Measurements from ENCODE around the gene ANXA4. TPM values are rescaled to one million over a fixed set of nuclear protein-coding genes. Genes with fewer than 3 reads are reported as not detected.

Gene ANXA4
- total and polyA plus RNA-seq, 2 of the 13 experiments (the other 11 are each of a cell fraction or from before 2014, with no cell fraction given) = 155 to 168 TPM

DNA sequence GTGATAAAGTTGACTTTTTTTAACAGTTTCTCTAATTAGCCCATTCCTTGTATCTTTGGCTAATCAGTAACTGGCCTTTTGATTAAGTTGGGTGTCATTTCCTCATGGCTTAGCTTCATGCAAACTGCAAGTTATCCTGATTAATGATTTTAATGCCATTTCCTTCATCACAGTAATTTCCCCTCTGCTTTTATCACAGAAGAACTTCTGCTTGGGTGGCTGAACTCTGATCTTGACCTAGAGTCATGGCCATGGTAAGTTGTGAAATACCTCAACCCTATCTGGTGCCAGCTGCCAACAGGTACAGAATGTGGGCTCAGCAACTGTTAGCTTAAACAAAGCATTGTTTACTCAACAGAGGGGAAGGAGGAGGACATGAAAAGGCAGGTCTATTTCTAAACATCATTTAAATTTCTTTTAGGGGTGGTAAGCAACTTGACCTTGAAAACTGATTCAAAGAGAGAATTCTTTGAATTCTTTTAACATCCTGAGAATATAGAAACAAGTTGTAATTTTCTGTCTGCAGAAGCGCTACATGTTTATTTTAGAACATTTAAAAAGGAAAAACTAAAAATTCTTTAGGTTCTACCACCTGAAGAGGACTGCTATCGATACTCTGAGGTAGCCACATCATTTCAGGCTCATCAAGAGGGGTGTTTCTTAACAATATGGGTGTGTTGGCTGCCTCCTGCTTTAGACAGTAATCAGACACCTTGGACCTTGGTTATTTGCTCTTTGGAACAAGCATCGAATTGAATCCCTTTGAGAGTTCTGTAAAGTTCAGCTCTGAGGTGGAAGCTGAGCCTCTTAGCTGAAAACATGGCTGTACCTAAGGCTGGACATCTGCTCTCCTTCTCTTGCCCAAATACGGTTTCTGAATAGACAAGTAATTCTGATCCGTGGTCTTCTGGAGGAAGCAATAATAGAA is 39.7 kb downstream of the ANXA4 start (continued):
- TF ChIP-seq, protein P1, sequence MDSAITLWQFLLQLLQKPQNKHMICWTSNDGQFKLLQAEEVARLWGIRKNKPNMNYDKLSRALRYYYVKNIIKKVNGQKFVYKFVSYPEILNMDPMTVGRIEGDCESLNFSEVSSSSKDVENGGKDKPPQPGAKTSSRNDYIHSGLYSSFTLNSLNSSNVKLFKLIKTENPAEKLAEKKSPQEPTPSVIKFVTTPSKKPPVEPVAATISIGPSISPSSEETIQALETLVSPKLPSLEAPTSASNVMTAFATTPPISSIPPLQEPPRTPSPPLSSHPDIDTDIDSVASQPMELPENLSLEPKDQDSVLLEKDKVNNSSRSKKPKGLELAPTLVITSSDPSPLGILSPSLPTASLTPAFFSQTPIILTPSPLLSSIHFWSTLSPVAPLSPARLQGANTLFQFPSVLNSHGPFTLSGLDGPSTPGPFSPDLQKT (CRISPR knock-in tag; IDR thresholded peaks at IDR 0.05; ENCODE audit: borderline replicate concordance) = no peak
- TF ChIP-seq ZSCAN12 (CRISPR knock-in tag; IDR thresholded peaks at IDR 0.05) (0 out of 2 replicates have a peak, but pooled peaks have one; percentile 15), PAF1 (CRISPR knock-in tag; IDR thresholded peaks at IDR 0.05) (no peak), AHR (CRISPR knock-in tag; IDR thresholded peaks at IDR 0.05) (no peak), PLRG1 (conservative IDR thresholded peaks at IDR 0.05) (no peak), ISX (CRISPR knock-in tag; conservative IDR thresholded peaks at IDR 0.05) (no peak), MZF1 (CRISPR knock-in tag; IDR thresholded peaks at IDR 0.05; ENCODE audit: borderline replicate concordance) (0 out of 2 replicates have a peak, but pooled peaks have one; percentile 43), ZNF782 (CRISPR knock-in tag; IDR thresholded peaks at IDR 0.05; ENCODE audit: borderline replicate concordance) (no peak), ZNF296 (CRISPR knock-in tag; conservative IDR thresholded peaks at IDR 0.05) (no peak), TAF1 (CRISPR knock-in tag; IDR thresholded peaks at IDR 0.05) (no peak), MAFK (conservative IDR thresholded peaks at IDR 0.05 in 1 of 2, IDR thresholded peaks at IDR 0.05 in 1 of 2; ENCODE audit: low read length in 2 of 2) (peak; percentile 66 to 68; a peak in 3 of 4 replicates), ZSCAN30 (CRISPR knock-in tag; IDR thresholded peaks at IDR 0.05) (no peak), TOPORS (CRISPR knock-in tag; IDR thresholded peaks at IDR 0.05) (peak; percentile 69), ZNF816 (CRISPR knock-in tag; IDR thresholded peaks at IDR 0.05; ENCODE audit: borderline replicate concordance) (peak; percentile 71; the same call in 1 of the 2 replicates), ZNF138 (CRISPR knock-in tag; IDR thresholded peaks at IDR 0.05; ENCODE audit: low read depth) (no peak), JUND (CRISPR knock-in tag; IDR thresholded peaks at IDR 0.05) (peak; percentile 80), POLR2AphosphoS2 (IDR thresholded peaks at IDR 0.05; ENCODE audit: low read depth, low read length) (no peak), TSC22D2 (CRISPR knock-in tag; IDR thresholded peaks at IDR 0.05; ENCODE audit: borderline replicate concordance) (peak; percentile 76; the same call in 1 of the 2 replicates), SRY (CRISPR knock-in tag; IDR thresholded peaks at IDR 0.05) (no peak)
- TF ChIP-seq, protein P2, sequence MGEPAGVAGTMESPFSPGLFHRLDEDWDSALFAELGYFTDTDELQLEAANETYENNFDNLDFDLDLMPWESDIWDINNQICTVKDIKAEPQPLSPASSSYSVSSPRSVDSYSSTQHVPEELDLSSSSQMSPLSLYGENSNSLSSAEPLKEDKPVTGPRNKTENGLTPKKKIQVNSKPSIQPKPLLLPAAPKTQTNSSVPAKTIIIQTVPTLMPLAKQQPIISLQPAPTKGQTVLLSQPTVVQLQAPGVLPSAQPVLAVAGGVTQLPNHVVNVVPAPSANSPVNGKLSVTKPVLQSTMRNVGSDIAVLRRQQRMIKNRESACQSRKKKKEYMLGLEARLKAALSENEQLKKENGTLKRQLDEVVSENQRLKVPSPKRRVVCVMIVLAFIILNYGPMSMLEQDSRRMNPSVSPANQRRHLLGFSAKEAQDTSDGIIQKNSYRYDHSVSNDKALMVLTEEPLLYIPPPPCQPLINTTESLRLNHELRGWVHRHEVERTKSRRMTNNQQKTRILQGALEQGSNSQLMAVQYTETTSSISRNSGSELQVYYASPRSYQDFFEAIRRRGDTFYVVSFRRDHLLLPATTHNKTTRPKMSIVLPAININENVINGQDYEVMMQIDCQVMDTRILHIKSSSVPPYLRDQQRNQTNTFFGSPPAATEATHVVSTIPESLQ (CRISPR knock-in tag; conservative IDR thresholded peaks at IDR 0.05) = no peak; the same call in 1 of the 2 replicates
- TF ChIP-seq, protein P3, sequence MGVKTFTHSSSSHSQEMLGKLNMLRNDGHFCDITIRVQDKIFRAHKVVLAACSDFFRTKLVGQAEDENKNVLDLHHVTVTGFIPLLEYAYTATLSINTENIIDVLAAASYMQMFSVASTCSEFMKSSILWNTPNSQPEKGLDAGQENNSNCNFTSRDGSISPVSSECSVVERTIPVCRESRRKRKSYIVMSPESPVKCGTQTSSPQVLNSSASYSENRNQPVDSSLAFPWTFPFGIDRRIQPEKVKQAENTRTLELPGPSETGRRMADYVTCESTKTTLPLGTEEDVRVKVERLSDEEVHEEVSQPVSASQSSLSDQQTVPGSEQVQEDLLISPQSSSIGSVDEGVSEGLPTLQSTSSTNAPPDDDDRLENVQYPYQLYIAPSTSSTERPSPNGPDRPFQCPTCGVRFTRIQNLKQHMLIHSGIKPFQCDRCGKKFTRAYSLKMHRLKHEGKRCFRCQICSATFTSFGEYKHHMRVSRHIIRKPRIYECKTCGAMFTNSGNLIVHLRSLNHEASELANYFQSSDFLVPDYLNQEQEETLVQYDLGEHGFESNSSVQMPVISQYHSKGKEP (CRISPR knock-in tag; IDR thresholded peaks at IDR 0.05) = no peak
- TF ChIP-seq, protein P4, sequence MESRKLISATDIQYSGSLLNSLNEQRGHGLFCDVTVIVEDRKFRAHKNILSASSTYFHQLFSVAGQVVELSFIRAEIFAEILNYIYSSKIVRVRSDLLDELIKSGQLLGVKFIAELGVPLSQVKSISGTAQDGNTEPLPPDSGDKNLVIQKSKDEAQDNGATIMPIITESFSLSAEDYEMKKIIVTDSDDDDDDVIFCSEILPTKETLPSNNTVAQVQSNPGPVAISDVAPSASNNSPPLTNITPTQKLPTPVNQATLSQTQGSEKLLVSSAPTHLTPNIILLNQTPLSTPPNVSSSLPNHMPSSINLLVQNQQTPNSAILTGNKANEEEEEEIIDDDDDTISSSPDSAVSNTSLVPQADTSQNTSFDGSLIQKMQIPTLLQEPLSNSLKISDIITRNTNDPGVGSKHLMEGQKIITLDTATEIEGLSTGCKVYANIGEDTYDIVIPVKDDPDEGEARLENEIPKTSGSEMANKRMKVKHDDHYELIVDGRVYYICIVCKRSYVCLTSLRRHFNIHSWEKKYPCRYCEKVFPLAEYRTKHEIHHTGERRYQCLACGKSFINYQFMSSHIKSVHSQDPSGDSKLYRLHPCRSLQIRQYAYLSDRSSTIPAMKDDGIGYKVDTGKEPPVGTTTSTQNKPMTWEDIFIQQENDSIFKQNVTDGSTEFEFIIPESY (CRISPR knock-in tag; IDR thresholded peaks at IDR 0.05) = peak; percentile 87

Measured in HepG2 (cell line).